Spleen (tissue), 11 donors: ENCODE results near the gene FRMD5. TPM values are rescaled to one million over a fixed set of nuclear protein-coding genes. Genes with fewer than 3 reads are reported as not detected.

Experiments
- DNase-seq: peaks from one replicate; pipeline ENCODE4 v3.0.0-alpha.2; 2020
- H3K27ac ChIP-seq, 8 donors: fragments of 200-600 bp; sonication (generic) in 7 of 8; 1 replicate in 4 of 8; 2 replicates in 4 of 8; pipeline versions ENCODE4 v1.5.0 to v1.8.0; 2016 to 2021; ENCODE audit warnings: inconsistent platforms in 4 of 8, mild to moderate bottlenecking in 4 of 8, moderate library complexity in 1 of 8
- H3K27me3 ChIP-seq, 7 donors: fragments of 200-600 bp; sonication (generic) in 6 of 7; replicated peaks in 1 of 7; 1 replicate in 4 of 7; 2 replicates in 3 of 7; pipeline versions ENCODE4 v1.5.0 to v1.8.0; 2016 to 2021; ENCODE audit warnings: inconsistent platforms in 3 of 7, mild to moderate bottlenecking in 1 of 7
- H3K36me3 ChIP-seq, 6 donors: fragments of 200-600 bp; sonication (generic) in 5 of 6; 1 replicate in 4 of 6; 2 replicates in 2 of 6; pipeline versions ENCODE4 v1.5.0 to v1.8.0; 2016 to 2021; ENCODE audit warnings: inconsistent platforms in 2 of 6
- H3K4me1 ChIP-seq, 6 donors: fragments of 200-600 bp; sonication (generic) in 5 of 6; 1 replicate in 3 of 6; 2 replicates in 3 of 6; pipeline versions ENCODE4 v1.5.0 to v1.8.0; 2016 to 2021; ENCODE audit warnings: inconsistent platforms in 3 of 6
- H3K4me3 ChIP-seq, 8 donors: fragments of 200-600 bp; sonication (generic) in 7 of 8; 1 replicate in 4 of 8; 2 replicates in 4 of 8; pipeline versions ENCODE4 v1.5.0 to v1.8.0; 2016 to 2021; ENCODE audit warnings: inconsistent platforms in 4 of 8, mild to moderate bottlenecking in 4 of 8, moderate library complexity in 2 of 8
- H3K9me3 ChIP-seq, 8 donors: fragments of 200-600 bp; sonication (generic) in 7 of 8; 1 replicate in 4 of 8; 2 replicates in 4 of 8; pipeline versions ENCODE4 v1.5.0 to v1.8.0; 2016 to 2021; ENCODE audit warnings: inconsistent platforms in 4 of 8
- POLR2A ChIP-seq, 3 donors: fragments of 450-650 bp; IDR thresholded peaks; one replicate each; pipeline ENCODE4 v1.5.1; 2017; ENCODE audit warnings: antibody characterized with exemption in 3 of 3, mild to moderate bottlenecking in 1 of 3
- POLR2AphosphoS5 ChIP-seq, 3 donors: sonication (generic); formaldehyde crosslinking; IDR thresholded peaks; one replicate each; pipeline ENCODE4 v1.5.1; 2017; ENCODE audit warnings: antibody characterized with exemption in 3 of 3
- WGBS, 5 donors: extraction: QIAGEN DNeasy Blood & Tissue Kit in 3 of 5; methylation state at CpG; one replicate each; pipeline versions ENCODE4 v1.1.5 to v1.1.7; 2013 to 2018; 5-methylcytosine and 5-hydroxymethylcytosine counted together
- intact Hi-C: fragments of 100-400 bp; cut with DNase I; formaldehyde crosslinking; loops from one replicate; pipeline ENCODE4 v1.15.0; 2023; ENCODE audit warnings: low total_unique reads
- polyA plus RNA-seq, 3 donors: library from polyadenylated mRNA; stranded (reverse); fragments of 200-250 nt; gene quantifications; one replicate each; pipeline ENCODE4 v1.2.1, GENCODE V29; 2013
- total RNA-seq, 7 donors: library from RNA; depleted of rRNA in 3 of 7; stranded (reverse); fragments of >200 nt in 3 of 7; fragmentation: NEBNext Ultra II Directional in 4 of 7; extraction: Animal tissue kit (Norgen Biotek cat#: 25700) in 4 of 7; gene quantifications; one replicate each; pipeline versions ENCODE4 v1.1.0 to v1.2.1, GENCODE V29; 2016 to 2021
- TF ChIP-seq, protein P1 (sequence below), 11 experiments: fragments of 200-600 bp in 7 of 11; fragments of 450-650 bp in 4 of 11; sonication (generic) in 4 of 11; IDR thresholded peaks in 8 of 11; conservative IDR thresholded peaks in 3 of 11; 1 replicate in 7 of 11; 2 replicates in 4 of 11; pipeline versions ENCODE4 v1.4.0 to v1.8.0; 2016 to 2021; ENCODE audit warnings: antibody characterized with exemption in 11 of 11, inconsistent platforms in 4 of 11, mild to moderate bottlenecking in 1 of 11
- donor health status: healthy with polysubstance abuse.
- donor health status: DM: no; HTN: no; CAD: no; lungs with moderate emphysema.
- donor health status: DM: no; HTN: no; CAD: no.
- donor health status: Bipolar disorder and iron deficiency.
- donor health status: healthy.
- donor health status: DM: no; HTN: no; CAD: no.
- donor health status: DM: yes; HTN: yes; CAD: no.

The FRMD5 gene
- total and polyA plus RNA-seq, 10 donors: 0.09 to 1.0 (median 0.43) TPM; not detected in 1

DNA sequence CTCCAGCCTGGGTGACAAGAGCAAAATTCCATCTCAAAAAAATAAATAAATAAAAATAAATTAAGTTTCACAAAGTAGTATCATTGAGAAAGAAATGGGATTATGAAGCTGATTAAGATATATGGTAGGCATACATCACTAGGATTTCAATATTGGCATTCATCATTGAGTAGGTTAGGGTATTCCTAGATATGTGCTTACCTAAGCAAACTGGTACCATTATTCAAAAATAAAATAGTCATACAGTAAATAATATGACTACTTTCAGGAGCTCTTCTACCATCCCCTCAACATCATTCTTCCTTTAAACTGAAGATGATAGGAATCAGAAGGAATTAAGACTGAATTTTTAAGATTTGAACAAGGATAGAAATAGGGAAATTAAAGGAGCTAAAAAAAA, 66.6 kb downstream of the FRMD5 start:
- no peak for DNase-seq
- TF ChIP-seq, protein P1, sequence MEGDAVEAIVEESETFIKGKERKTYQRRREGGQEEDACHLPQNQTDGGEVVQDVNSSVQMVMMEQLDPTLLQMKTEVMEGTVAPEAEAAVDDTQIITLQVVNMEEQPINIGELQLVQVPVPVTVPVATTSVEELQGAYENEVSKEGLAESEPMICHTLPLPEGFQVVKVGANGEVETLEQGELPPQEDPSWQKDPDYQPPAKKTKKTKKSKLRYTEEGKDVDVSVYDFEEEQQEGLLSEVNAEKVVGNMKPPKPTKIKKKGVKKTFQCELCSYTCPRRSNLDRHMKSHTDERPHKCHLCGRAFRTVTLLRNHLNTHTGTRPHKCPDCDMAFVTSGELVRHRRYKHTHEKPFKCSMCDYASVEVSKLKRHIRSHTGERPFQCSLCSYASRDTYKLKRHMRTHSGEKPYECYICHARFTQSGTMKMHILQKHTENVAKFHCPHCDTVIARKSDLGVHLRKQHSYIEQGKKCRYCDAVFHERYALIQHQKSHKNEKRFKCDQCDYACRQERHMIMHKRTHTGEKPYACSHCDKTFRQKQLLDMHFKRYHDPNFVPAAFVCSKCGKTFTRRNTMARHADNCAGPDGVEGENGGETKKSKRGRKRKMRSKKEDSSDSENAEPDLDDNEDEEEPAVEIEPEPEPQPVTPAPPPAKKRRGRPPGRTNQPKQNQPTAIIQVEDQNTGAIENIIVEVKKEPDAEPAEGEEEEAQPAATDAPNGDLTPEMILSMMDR (IDR thresholded peaks at IDR 0.05 in 8 of 11, conservative IDR thresholded peaks at IDR 0.05 in 3 of 11): no peak
- TF ChIP-seq POLR2AphosphoS5 (IDR thresholded peaks at IDR 0.05): no peak
- TF ChIP-seq POLR2A (IDR thresholded peaks at IDR 0.05): no peak

DNA sequence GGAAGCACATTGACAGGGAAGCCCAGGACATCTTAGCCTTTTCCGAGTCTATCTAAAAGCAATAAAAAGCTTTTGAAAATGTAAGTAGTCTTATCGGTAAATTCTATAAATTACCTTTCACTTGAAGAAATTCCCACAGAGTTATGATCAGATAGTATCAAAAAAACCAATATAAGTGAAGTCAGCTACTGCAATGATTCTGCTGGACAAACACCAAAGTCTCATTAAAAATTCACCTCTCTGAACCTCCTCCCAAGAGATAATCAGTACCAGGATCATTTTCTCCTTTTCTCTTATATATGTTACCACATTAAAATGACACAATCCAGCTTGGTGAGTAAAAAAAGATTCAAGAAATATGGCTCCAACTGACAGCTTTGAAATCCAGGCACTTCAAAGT, 69.2 kb downstream of the FRMD5 start:
- Histone ChIP-seq H3K9me3 (no peaks in the 10 kb centered on the region), H3K27me3 (peaks cover 0 to 15% (median 0%) of the 10 kb centered on the region in 7 donors), H3K27ac (no peak overlapping the region), H3K4me1 (no peaks in the 10 kb centered on the region), H3K36me3 (no peaks in the 10 kb centered on the region), H3K4me3 (no peak overlapping the region)
- TF ChIP-seq POLR2AphosphoS5 (IDR thresholded peaks at IDR 0.05) (no peak), POLR2A (IDR thresholded peaks at IDR 0.05) (no peak)
- TF ChIP-seq, protein P1 (IDR thresholded peaks at IDR 0.05 in 8 of 11, conservative IDR thresholded peaks at IDR 0.05 in 3 of 11): no peak
- intact Hi-C loops: no loop called here
- 92 to 100% (median 96%) methylated on average over 2 of the region's 2 CpGs for WGBS, 5 donors
- no peak for DNase-seq

More for the DNA sequence above, 66.6 kb downstream of the FRMD5 start:
- Histone ChIP-seq H3K9me3 (no peaks in the 10 kb centered on the region), H3K36me3 (no peaks in the 10 kb centered on the region), H3K27me3 (peaks cover 0 to 15% (median 0%) of the 10 kb centered on the region in 7 donors), H3K27ac (no peak overlapping the region), H3K4me1 (no peaks in the 10 kb centered on the region), H3K4me3 (no peak overlapping the region)
- intact Hi-C loops: no loop called here

DNA sequence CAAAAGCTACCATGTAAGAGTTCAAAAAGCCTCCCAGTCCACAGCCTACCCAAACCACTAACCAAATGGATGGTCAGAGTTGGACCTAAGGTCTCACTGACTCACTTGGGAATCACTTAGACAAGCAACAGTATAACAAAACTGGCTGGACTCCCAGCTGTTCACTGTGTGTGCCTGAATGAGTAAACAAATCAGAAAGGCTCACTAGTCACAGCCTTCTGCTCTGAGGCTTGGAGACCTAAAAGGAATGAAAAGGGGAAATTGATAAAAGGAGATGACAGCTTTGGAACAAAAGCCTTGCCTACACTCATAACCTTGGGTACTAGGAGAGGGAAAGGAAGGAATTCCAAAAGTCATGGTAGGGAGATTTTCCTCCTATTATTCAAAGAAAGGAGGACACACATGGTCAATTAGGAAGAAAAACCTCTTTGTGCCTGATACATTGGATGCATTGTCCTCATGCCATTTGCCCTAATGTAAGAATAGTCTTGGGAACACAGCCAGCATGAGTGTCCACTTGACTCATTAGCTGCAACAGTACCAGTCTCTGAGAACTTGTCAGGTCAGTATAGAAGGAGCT, 92.3 kb downstream of the FRMD5 start:
- H3K4me1 ChIP-seq: no peaks in the 10 kb centered on the region
- H3K36me3 ChIP-seq: no peaks in the 10 kb centered on the region
- TF ChIP-seq, protein P1 (IDR thresholded peaks at IDR 0.05 in 8 of 11, conservative IDR thresholded peaks at IDR 0.05 in 3 of 11): no peak
- TF ChIP-seq POLR2AphosphoS5 (IDR thresholded peaks at IDR 0.05) (no peak), POLR2A (IDR thresholded peaks at IDR 0.05) (no peak)
- H3K27me3 ChIP-seq: no peaks in the 10 kb centered on the region
- no peak overlapping the region for H3K4me3 ChIP-seq
- no peak overlapping the region for H3K27ac ChIP-seq
- intact Hi-C loops: no loop called here
- no peak for DNase-seq
- no peaks in the 10 kb centered on the region for H3K9me3 ChIP-seq

DNA sequence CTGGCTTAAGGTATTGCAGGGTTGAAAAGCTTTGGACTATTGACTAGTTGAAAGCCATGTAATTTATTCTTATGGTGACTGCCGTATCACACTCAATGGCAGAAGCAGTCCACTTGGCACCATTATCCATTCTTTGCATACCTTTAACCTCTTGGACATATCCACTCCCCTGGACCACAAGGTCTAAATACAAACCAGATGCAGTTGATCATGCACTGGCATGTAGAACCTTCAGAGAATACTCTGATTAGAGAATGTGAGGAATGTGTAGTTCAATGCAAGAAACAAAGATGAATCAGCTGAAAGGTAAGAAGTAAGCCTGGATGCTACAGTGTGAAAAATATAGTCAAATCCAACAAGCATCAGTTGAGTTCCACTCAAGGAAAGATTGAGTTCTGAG, 93.1 kb downstream of the FRMD5 start:
- Histone ChIP-seq H3K27me3 (no peaks in the 10 kb centered on the region), H3K9me3 (no peaks in the 10 kb centered on the region), H3K27ac (no peak overlapping the region), H3K36me3 (no peaks in the 10 kb centered on the region), H3K4me1 (no peaks in the 10 kb centered on the region), H3K4me3 (no peak overlapping the region)
- no peak for DNase-seq
- no peak for TF ChIP-seq POLR2AphosphoS5 (IDR thresholded peaks at IDR 0.05)
- TF ChIP-seq POLR2A (IDR thresholded peaks at IDR 0.05): no peak
- TF ChIP-seq, protein P1 (IDR thresholded peaks at IDR 0.05 in 8 of 11, conservative IDR thresholded peaks at IDR 0.05 in 3 of 11): no peak
- WGBS, 5 donors: 88 to 94% (median 92%) methylated on average over 1 of the region's 1 CpG
- intact Hi-C loops: no loop called here
